Measurements from ENCODE around the gene ANO9.

GRCh38 chr11:375065-376025, 66.5 kb downstream of the ANO9 start:
- TF ChIP-seq, protein P1, sequence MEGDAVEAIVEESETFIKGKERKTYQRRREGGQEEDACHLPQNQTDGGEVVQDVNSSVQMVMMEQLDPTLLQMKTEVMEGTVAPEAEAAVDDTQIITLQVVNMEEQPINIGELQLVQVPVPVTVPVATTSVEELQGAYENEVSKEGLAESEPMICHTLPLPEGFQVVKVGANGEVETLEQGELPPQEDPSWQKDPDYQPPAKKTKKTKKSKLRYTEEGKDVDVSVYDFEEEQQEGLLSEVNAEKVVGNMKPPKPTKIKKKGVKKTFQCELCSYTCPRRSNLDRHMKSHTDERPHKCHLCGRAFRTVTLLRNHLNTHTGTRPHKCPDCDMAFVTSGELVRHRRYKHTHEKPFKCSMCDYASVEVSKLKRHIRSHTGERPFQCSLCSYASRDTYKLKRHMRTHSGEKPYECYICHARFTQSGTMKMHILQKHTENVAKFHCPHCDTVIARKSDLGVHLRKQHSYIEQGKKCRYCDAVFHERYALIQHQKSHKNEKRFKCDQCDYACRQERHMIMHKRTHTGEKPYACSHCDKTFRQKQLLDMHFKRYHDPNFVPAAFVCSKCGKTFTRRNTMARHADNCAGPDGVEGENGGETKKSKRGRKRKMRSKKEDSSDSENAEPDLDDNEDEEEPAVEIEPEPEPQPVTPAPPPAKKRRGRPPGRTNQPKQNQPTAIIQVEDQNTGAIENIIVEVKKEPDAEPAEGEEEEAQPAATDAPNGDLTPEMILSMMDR (IDR thresholded peaks at IDR 0.05): no peak
- TF ChIP-seq POLR2A (IDR thresholded peaks at IDR 0.05): no peak
